Gastroesophageal sphincter (tissue), 3 donors: Measurements from ENCODE around the gene NHS.

Experiments
- EP300 ChIP-seq: sonication (generic); formaldehyde crosslinking; IDR thresholded peaks from one replicate; pipeline ENCODE4 v1.6.1; 2017; ENCODE audit warnings: antibody characterized with exemption, mild to moderate bottlenecking
- POLR2A ChIP-seq, 2 donors: fragments of 450-650 bp; IDR thresholded peaks; one replicate each; pipeline ENCODE4 v1.6.1; 2017; ENCODE audit warnings: antibody characterized with exemption in 2 of 2, mild to moderate bottlenecking in 2 of 2, moderate library complexity in 1 of 2
- POLR2AphosphoS5 ChIP-seq: sonication (generic); formaldehyde crosslinking; IDR thresholded peaks from one replicate; pipeline ENCODE4 v1.6.1; 2017; ENCODE audit warnings: antibody characterized with exemption
- TF ChIP-seq, protein P1 (sequence below), 4 experiments: fragments of 200-600 bp in 2 of 4; fragments of 450-650 bp in 2 of 4; sonication (generic) in 1 of 4; IDR thresholded peaks; one replicate each; pipeline ENCODE4 v1.5.1; 2017 to 2019; ENCODE audit warnings: antibody characterized with exemption in 4 of 4, mild to moderate bottlenecking in 2 of 4, moderate library complexity in 2 of 4

GRCh38 chrX:17669458-17669857, 294.5 kb downstream of the NHS start:
- TF ChIP-seq, protein P1, sequence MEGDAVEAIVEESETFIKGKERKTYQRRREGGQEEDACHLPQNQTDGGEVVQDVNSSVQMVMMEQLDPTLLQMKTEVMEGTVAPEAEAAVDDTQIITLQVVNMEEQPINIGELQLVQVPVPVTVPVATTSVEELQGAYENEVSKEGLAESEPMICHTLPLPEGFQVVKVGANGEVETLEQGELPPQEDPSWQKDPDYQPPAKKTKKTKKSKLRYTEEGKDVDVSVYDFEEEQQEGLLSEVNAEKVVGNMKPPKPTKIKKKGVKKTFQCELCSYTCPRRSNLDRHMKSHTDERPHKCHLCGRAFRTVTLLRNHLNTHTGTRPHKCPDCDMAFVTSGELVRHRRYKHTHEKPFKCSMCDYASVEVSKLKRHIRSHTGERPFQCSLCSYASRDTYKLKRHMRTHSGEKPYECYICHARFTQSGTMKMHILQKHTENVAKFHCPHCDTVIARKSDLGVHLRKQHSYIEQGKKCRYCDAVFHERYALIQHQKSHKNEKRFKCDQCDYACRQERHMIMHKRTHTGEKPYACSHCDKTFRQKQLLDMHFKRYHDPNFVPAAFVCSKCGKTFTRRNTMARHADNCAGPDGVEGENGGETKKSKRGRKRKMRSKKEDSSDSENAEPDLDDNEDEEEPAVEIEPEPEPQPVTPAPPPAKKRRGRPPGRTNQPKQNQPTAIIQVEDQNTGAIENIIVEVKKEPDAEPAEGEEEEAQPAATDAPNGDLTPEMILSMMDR (IDR thresholded peaks at IDR 0.05) = no peak
- TF ChIP-seq POLR2A (IDR thresholded peaks at IDR 0.05) = no peak
- TF ChIP-seq POLR2AphosphoS5 = no peak
- no peak for TF ChIP-seq EP300
